ENCODE measurements around the gene CARM1. TPM values are rescaled to one million over a fixed set of nuclear protein-coding genes. Genes with fewer than 3 reads are reported as not detected.

The CARM1 gene
- total RNA-seq, 4 donors from 2014 or later, result 17.0 to 37.1 (median 18.8) TPM

- peaks cover 0 to 70% of the 10 kb centered on the region in 2 donors for H3K36me3 ChIP-seq
- H3K27me3 ChIP-seq, result no peaks in the 10 kb centered on the region
- no peaks in the 10 kb centered on the region for H3K4me1 ChIP-seq
- WGBS, 2 donors (ENCODE audit: low coverage in 1 of 2), result 74% methylated on average over 6 of the region's 14 CpGs; no CpG with 5 or more reads in 1 of the 2 donors
- H3K9me3 ChIP-seq, result no peaks in the 10 kb centered on the region
- no peak for ATAC-seq
- H3K4me3 ChIP-seq, result no peak overlapping the region
- no peak for TF ChIP-seq POLR2A (IDR thresholded peaks at IDR 0.05)
- TF ChIP-seq EP300 (IDR thresholded peaks at IDR 0.05), result no peak
- no peak for TF ChIP-seq CTCF (IDR thresholded peaks at IDR 0.05)
- TF ChIP-seq POLR2AphosphoS5 (IDR thresholded peaks at IDR 0.05), result no peak
- H3K27ac ChIP-seq, result no peak overlapping the region
Measured at GRCh38 chr19:10907925-10908324, 36.6 kb downstream of the CARM1 start.

GRCh38 chr19:10908380-10908960 is 37.1 kb downstream of the CARM1 start:
- H3K36me3 ChIP-seq, result peaks cover 0 to 75% of the 10 kb centered on the region in 2 donors
- no peak for ATAC-seq
- 90 to 100% methylated on average over 2 to 6 of the region's 17 CpGs for WGBS, 2 donors (ENCODE audit: low coverage in 1 of 2)
- H3K27ac ChIP-seq, result no peak overlapping the region
- H3K4me1 ChIP-seq, result no peaks in the 10 kb centered on the region
- no peaks in the 10 kb centered on the region for H3K9me3 ChIP-seq
- no peak for TF ChIP-seq POLR2A (IDR thresholded peaks at IDR 0.05)
- no peak for TF ChIP-seq POLR2AphosphoS5 (IDR thresholded peaks at IDR 0.05)
- TF ChIP-seq CTCF (IDR thresholded peaks at IDR 0.05), result no peak
- TF ChIP-seq EP300 (IDR thresholded peaks at IDR 0.05), result no peak
- H3K4me3 ChIP-seq, result no peak overlapping the region
- H3K27me3 ChIP-seq, result no peaks in the 10 kb centered on the region

DNA sequence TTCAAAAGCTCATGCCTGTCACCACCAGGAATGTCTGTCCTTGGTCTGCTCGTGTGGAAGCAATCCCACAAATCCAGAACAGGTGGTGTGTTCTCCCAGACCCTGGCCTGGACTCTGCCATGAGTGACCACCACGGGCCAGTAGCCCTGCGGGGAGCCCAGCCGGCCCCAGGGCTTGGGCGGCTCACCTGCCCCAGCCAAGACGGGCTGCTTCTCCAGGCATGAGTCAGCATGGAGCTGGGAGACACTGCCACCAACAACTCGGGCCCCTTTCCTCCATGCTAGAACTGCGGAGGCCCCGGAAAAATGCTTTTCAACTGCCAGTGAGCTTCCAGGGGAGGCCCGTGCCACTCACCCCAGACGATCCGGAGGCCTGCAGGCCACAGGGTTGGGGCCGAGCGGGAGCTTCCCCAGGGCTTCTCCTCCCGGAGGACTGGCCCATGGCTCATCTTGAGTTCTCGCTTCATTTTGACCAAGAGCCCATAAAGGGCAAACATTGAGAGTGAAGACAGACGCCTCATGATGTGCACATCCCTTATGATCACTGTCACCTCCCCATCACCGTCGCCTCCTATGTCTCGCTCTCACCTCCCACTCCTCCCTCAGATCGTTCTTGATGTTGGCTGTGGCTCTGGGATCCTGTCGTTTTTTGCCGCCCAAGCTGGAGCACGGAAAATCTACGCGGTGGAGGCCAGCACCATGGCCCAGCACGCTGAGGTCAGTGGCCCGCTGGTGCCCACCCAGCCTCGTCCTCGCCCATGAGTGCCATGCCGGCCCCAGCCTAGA is 40.4 kb downstream of the CARM1 start:
- WGBS, 2 donors (ENCODE audit: low coverage in 1 of 2), result 89% methylated on average over 12 of the region's 31 CpGs; no CpG with 5 or more reads in 1 of the 2 donors
- no peak overlapping the region for H3K27ac ChIP-seq
- H3K4me1 ChIP-seq, result no peaks in the 10 kb centered on the region
- TF ChIP-seq POLR2AphosphoS5 (IDR thresholded peaks at IDR 0.05), result no peak
- TF ChIP-seq CTCF (IDR thresholded peaks at IDR 0.05), result no peak
- TF ChIP-seq POLR2A (IDR thresholded peaks at IDR 0.05), result no peak
- TF ChIP-seq EP300 (IDR thresholded peaks at IDR 0.05), result no peak
- ATAC-seq, result no peak
- no peaks in the 10 kb centered on the region for H3K27me3 ChIP-seq
- H3K9me3 ChIP-seq, result no peaks in the 10 kb centered on the region
- no peak overlapping the region for H3K4me3 ChIP-seq
- peaks cover 0 to 100% of the 10 kb centered on the region in 2 donors for H3K36me3 ChIP-seq

DNA sequence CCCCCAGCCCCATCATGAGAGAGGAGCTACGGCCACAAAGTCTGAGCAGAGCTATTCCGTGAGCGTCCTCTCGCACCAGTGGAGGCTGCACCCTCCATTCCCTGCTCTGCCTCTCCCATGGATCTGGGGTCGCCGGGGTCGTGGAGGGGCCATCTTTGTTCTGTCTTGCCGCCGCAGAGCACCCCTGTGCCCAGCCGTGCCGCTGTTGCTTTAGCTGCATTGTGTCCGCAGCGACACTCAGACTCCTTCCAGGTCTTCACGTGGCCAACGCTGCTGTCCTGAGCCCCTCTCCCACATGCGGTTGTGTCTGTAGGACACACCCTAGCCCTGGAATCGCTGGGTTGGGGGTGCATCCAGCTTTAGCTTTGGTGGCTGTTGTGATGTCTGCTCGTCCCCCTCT is 41.3 kb downstream of the CARM1 start:
- H3K27me3 ChIP-seq, result no peaks in the 10 kb centered on the region
- 89 to 100% methylated on average over 1 to 11 of the region's 18 CpGs for WGBS, 2 donors (ENCODE audit: low coverage in 1 of 2)
- no peak overlapping the region for H3K4me3 ChIP-seq
- H3K4me1 ChIP-seq, result no peaks in the 10 kb centered on the region
- peaks cover 0 to 99% of the 10 kb centered on the region in 2 donors for H3K36me3 ChIP-seq
- ATAC-seq, result no peak
- TF ChIP-seq POLR2A (IDR thresholded peaks at IDR 0.05) (no peak), POLR2AphosphoS5 (IDR thresholded peaks at IDR 0.05) (no peak), CTCF (IDR thresholded peaks at IDR 0.05) (no peak), EP300 (IDR thresholded peaks at IDR 0.05) (no peak)
- H3K9me3 ChIP-seq, result no peaks in the 10 kb centered on the region
- no peak overlapping the region for H3K27ac ChIP-seq

Measured in gastroesophageal sphincter (tissue), 4 donors.